HG02798 (cell line): ENCODE measurements around the gene TBC1D20.

Experiments used
- ATAC-seq: cut with Tn5 transposase; IDR thresholded peaks from one replicate; pipeline ENCODE4 v1.9.1; 2021; ENCODE audit warnings: mild to moderate bottlenecking; ENCODE audit not compliant: unreplicated experiment, poor library complexity

The TBC1D20 gene

DNA sequence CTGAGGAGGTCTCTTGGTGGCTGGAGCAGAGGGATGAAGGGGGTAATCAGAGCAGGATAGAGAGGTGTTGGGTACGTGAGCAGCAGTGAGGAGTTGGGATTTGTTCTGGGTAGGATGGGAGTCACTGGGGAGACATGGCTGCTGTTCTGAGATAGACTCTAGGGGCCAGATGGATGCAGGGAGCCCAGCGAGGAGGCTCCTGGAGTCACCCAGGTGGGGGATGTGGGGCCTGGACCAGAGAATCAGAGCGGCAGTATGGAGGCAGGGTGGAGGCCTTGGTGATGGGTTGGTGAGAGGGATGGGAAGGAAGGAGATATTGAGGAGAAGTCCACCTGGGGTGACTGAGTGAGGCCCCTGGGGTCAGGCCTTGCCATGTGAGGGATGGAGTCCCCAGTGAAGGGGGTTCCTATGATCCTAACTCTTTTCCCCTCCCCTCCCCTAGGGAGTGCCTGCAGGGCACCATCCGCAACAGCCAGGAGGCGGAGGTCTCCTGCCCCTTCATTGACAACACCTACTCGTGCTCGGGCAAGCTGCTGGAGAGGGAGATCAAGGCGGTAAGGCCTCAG, 40.6 kb downstream of the TBC1D20 start:
- ATAC-seq, result no peak

- no peak for ATAC-seq
Measured at GRCh38 chr20:420721-421574, 41.4 kb downstream of the TBC1D20 start.

- ATAC-seq, result no peak
Measured at GRCh38 chr20:420166-420620, 42.1 kb downstream of the TBC1D20 start.

DNA sequence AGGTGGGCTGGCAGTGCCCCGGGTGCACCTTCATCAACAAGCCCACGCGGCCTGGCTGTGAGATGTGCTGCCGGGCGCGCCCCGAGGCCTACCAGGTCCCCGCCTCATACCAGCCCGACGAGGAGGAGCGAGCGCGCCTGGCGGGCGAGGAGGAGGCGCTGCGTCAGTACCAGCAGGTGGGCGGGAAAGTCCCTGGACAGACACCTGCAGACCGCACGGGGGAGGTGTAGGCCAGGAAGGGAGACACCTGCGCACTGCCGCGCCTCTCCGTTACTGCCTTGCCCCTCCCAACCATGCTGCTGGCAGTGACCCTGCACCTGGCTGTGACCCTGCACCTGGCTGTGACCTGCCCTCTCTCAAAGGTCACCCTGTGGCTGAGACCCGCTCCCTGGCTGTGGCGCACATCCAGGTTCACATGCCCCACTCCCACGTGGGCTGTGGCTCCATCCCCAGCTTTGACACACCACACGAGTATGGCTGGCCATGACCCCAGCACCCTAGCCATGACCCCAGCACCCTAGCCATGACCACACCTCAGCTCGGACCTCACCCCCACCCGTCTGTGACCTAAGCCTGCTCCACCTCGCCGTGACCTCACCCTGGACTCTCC, 42.7 kb downstream of the TBC1D20 start:
- no peak for ATAC-seq

- no peak for ATAC-seq
Measured at GRCh38 chr20:418858-419365, 43.4 kb downstream of the TBC1D20 start.

GRCh38 chr20:417801-418342, 44.5 kb downstream of the TBC1D20 start:
- no peak for ATAC-seq

DNA sequence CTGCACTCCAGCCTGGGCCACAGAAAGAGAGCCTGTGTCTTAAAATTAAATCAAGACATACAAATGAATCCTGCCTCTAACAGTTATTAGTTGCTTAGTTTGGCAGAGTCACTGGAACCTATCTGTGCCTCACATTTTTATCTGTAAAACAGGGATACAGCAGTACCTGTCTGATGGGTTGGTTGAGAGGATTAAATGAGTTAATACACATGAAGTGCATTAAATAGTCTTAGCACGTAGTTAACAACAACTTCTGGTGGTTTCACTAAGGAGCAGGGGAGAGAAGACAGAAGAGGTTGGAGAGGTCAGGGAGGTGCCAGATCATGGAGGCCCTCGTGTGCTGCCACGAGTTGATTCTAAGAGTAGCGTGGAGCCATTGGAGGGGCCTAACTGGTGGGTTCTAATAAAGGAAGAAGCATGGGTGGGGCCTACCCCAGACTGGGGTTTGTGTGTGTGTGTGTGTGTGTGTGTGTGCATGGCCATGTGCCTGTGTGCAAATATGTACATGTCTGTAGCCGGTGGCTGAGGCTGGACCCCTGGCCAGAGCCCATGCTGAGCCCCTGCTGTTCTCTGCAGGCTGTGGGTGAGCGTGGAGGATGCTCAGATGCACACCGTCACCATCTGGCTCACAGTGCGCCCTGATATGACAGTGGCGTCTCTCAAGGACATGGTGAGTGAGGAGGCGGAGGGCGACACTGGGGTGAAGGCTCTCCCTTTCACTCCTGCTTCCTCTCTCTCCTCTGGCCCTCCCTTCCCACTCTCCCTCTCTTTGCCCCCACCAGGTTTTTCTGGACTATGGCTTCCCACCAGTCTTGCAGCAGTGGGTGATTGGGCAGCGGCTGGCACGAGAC, 45.2 kb downstream of the TBC1D20 start:
- no peak for ATAC-seq

DNA sequence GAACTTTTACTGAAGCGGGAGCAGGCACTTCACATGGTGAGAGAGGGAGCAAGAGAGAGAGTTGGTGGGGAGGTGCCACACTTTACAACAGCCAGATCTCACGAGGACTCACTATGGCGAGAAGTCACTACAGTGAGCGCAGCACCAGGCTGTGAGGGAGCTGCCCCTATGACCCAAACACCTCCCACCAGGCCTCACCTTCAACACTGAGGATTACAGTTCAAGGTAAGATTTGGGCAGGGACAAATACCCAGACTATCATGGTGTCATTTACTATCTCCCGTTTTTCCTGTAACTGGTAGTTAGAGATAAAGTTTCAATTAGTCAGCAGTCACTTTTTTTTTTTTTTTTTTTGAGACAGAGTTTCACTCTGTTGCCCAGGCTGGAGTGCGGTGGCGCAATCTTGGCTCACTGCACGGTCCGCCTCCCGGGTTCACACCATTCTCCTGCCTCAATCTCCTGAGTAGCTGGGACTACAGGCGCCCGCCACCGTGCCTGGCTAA, 46.5 kb downstream of the TBC1D20 start:
- ATAC-seq, result no peak

DNA sequence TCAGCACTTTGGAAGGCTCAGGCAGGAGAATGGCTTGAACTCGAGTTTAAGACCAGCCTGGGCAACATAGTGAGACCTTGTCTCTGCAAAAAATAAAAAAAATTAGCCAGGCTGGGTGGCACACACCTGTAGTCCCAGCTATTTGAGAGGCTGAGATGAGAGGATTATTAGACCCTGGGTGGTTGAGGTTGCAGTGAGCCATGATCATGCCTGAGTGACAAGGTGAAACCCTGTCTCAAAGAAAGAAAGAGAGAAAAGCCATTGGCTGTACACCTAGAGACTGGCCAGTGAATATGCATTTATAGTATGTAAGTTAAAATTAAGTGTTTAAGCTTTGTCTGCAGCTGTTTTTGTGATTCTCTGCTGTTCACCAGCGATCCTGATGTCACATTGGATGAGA, 48.2 kb downstream of the TBC1D20 start:
- ATAC-seq, result no peak

GRCh38 chr20:412081-412480, 50.3 kb downstream of the TBC1D20 start:
- no peak for ATAC-seq

- no peak for ATAC-seq
Measured at GRCh38 chr20:409697-410559, 52.4 kb downstream of the TBC1D20 start.

GRCh38 chr20:408843-409696, 53.3 kb downstream of the TBC1D20 start:
- ATAC-seq, result no peak

- ATAC-seq, result peak; percentile 74
Measured at GRCh38 chr20:407953-408842, 54.1 kb downstream of the TBC1D20 start, which contains the start of gene RBCK1. Gene RBCK1 (plus strand): TSS chr20:408299. CDS start chr20:408758, 459 bp downstream.

- peak; percentile 77 for ATAC-seq
Measured at GRCh38 chr20:407133-407952, 55.0 kb downstream of the TBC1D20 start.

DNA sequence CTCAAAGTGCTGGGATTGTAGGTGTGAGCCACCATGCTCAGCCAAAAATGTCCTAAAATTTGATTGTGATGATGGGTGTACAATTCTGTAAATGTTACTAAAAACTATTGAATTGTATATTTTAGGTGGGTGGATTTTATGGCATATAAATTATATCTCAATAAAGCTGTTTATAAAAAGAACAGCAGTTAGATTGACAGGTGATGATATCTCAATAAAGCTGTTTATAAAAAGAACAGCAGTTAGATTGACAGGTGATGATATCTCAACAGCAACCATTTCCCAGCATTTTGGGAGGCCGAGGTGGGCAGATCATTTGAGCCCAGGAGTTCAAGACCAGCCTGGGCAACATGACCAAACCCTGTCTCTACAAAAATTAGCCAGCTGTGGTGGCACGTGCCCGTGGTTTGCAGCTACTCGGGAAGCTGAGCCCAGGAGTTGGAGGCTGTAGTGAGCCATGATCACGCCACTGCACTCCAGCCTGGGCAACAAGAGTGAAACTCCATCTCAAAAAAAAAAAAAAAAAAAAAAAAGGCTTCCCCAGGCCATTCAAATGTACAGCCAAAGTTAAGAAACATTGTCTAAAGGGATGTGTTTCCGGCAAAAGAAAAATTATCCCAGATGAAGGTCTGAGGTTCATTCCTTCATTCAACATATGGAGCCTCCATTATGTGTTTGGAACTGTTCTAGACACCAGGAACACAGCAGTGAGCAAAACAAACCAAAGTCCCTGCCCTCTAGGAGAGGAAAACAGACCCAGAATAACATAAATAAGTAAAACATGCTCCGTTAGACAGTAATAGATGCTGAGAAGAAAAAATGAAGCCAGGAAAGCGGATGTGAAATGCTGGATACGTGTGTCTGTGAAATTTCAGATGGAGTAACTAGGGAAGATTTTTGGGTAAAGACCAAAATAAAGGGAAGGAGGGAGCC, 55.9 kb downstream of the TBC1D20 start:
- ATAC-seq, result no peak
